Measurements from ENCODE around the gene THSD4.

GRCh38 chr15:71323082-71323481 lies 207.8 kb downstream of the THSD4 start:
- TF ChIP-seq CTCF (IDR thresholded peaks at IDR 0.05) (no peak), POLR2AphosphoS5 (IDR thresholded peaks at IDR 0.05) (no peak), POLR2A (IDR thresholded peaks at IDR 0.05) (no peak), EP300 (IDR thresholded peaks at IDR 0.05) (no peak)

Data from upper lobe of left lung (tissue), 4 donors.